ENCODE measurements around the gene ZNF778. TPM values are rescaled to one million over a fixed set of nuclear protein-coding genes. Genes with fewer than 3 reads are reported as not detected.
"Not testable (repeated sequence)": the region's sequence is repeated elsewhere in the genome, so short reads cannot be mapped to it uniquely, and the experiment has no call there.

The ZNF778 gene
- total RNA-seq, 1 experiment from 2014 or later: 15.3 TPM

GRCh38 chr16:89187770-89188392, 29.6 kb upstream of the ZNF778 start:
- intact Hi-C loops (cut with micrococcal nuclease; ENCODE audit: unreplicated experiment): no loop called here
- Mint-ChIP-seq H3K4me1 (ENCODE audit: low read depth, unreplicated experiment) (no peaks in the 10 kb centered on the region), H3K9me3 (ENCODE audit: low read depth, unreplicated experiment) (no peaks in the 10 kb centered on the region), H3K27me3 (ENCODE audit: unreplicated experiment) (peaks cover 70% of the 10 kb centered on the region), H3K36me3 (ENCODE audit: insufficient read depth, unreplicated experiment) (peaks cover 15% of the 10 kb centered on the region), H3K4me3 (ENCODE audit: low read depth, unreplicated experiment) (no peak overlapping the region), H3K27ac (ENCODE audit: unreplicated experiment) (no peak overlapping the region)
- CTCF ChIA-PET: interaction anchor here (0.6 to 1.3 kb wide), 2 partner anchors 8 to 17 kb away, joined by 3 read pairs; partner anchors contain the start of gene CDH15
- no TSS peak for BruUV-seq (replicated peaks)
- no peak for TF ChIP-seq CTCF (IDR thresholded peaks at IDR 0.05; ENCODE audit: unreplicated experiment)
- DNase-seq: no peak

DNA sequence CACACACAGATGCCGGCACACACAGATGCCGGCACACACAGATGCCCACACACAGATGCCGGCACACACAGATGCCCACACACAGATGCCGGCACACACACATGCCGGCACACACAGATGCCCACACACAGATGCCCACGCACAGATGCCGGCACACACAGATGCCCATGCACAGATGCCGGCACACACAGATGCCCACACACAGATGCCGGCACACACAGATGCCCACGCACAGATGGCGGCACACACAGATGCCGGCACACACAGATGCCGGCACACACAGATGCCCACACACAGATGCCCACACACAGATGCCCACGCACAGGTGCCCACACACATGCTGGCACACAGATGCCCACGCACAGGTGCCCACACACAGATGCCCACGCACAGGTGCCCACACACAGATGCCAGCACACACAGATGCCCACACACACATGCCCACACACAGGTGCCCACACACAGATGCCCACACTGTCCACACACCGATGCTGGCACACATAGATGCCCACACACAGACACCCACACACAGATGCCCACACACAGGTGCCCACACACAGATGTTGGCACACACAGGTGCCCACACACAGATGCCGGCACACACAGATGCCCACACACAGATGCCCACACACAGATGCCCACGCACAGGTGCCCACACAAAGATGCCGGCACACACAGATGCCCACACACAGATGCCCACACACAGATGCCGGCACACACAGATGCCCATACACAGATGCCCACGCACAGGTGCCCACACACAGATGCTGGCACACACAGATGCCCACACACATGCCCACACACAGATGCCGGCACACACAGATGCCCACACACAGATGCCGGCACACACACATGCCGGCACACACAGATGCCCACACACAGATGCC, 28.8 kb upstream of the ZNF778 start:
- H3K4me3 Mint-ChIP-seq (ENCODE audit: low read depth, unreplicated experiment); CTCF ChIA-PET; DNase-seq; H3K27ac Mint-ChIP-seq (ENCODE audit: unreplicated experiment); BruUV-seq (replicated peaks); H3K9me3 Mint-ChIP-seq (ENCODE audit: low read depth, unreplicated experiment); intact Hi-C loops (cut with micrococcal nuclease; ENCODE audit: unreplicated experiment); H3K4me1 Mint-ChIP-seq (ENCODE audit: low read depth, unreplicated experiment): not testable (repeated sequence)
- Mint-ChIP-seq H3K36me3 (ENCODE audit: insufficient read depth, unreplicated experiment) (peaks cover 18% of the 10 kb centered on the region), H3K27me3 (ENCODE audit: unreplicated experiment) (peaks cover 62% of the 10 kb centered on the region)

DNA sequence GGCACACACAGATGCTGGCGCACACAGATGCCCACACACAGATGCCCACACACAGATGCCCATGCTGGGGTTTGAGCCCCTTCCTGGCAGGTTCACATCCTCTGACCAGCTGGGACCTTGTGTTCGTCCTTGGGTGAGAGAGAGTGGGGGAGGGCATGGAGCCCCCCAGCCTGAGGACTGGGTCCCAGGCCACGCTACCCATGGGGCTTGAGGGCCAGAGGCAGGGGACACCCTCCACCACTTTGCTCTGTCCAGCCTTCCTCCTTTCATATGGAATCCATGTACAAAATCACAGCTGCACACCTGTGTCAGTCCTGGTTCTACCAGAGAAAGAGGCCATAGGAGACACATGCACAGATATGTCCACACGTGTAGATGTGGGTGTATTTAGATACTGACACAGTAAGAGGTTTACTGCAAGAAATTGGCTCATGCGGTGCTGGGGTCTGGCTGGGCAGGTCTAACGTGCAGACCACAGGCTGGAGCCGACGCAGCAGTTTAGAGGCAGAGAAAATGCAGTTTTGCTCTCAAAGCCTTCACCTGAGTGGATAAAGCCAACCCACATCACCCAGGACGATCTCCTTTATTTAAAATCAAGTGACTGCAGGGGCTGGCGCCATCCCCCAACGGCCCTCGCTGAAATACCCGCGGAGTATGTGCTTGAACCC, 28.0 kb upstream of the ZNF778 start:
- no peaks in the 10 kb centered on the region for H3K9me3 Mint-ChIP-seq (ENCODE audit: low read depth, unreplicated experiment)
- no TSS peak for BruUV-seq (replicated peaks)

GRCh38 chr16:89190150-89190958, 27.1 kb upstream of the ZNF778 start:
- DNase-seq: no peak
- Mint-ChIP-seq H3K9me3 (ENCODE audit: low read depth, unreplicated experiment) (no peaks in the 10 kb centered on the region), H3K4me1 (ENCODE audit: low read depth, unreplicated experiment) (no peaks in the 10 kb centered on the region), H3K27ac (ENCODE audit: unreplicated experiment) (no peak overlapping the region), H3K4me3 (ENCODE audit: low read depth, unreplicated experiment) (no peak overlapping the region), H3K27me3 (ENCODE audit: unreplicated experiment) (peaks cover 47% of the 10 kb centered on the region), H3K36me3 (ENCODE audit: insufficient read depth, unreplicated experiment) (peaks cover 15% of the 10 kb centered on the region)
- no TSS peak for BruUV-seq (replicated peaks)
- intact Hi-C loops (cut with micrococcal nuclease; ENCODE audit: unreplicated experiment): no loop called here
- CTCF ChIA-PET: interaction anchor here (0.8 kb wide), 1 partner anchor 13 kb away, joined by 5 read pairs; no protein-coding TSS in a partner anchor
- no peak for TF ChIP-seq CTCF (IDR thresholded peaks at IDR 0.05; ENCODE audit: unreplicated experiment)

More for the DNA sequence above, 28.0 kb upstream of the ZNF778 start:
- intact Hi-C loops (cut with micrococcal nuclease; ENCODE audit: unreplicated experiment): no loop called here
- CTCF ChIA-PET: no interaction called here
- Mint-ChIP-seq H3K27me3 (ENCODE audit: unreplicated experiment) (peaks cover 54% of the 10 kb centered on the region), H3K4me1 (ENCODE audit: low read depth, unreplicated experiment) (no peaks in the 10 kb centered on the region), H3K36me3 (ENCODE audit: insufficient read depth, unreplicated experiment) (peaks cover 16% of the 10 kb centered on the region), H3K4me3 (ENCODE audit: low read depth, unreplicated experiment) (no peak overlapping the region), H3K27ac (ENCODE audit: unreplicated experiment) (no peak overlapping the region)
- DNase-seq: no peak
- TF ChIP-seq CTCF (IDR thresholded peaks at IDR 0.05; ENCODE audit: unreplicated experiment): no peak
